Thymus (tissue), 11 donors: ENCODE measurements around the gene PPA1. TPM values are rescaled to one million over a fixed set of nuclear protein-coding genes. Genes with fewer than 3 reads are reported as not detected.
"Not testable (repeated sequence)": the region's sequence is repeated elsewhere in the genome, so short reads cannot be mapped to it uniquely, and the experiment has no call there.

Experiments
- DNase-seq, 9 donors: peaks; one replicate each; pipeline ENCODE4 v3.0.0-alpha.2; 2013; ENCODE audit warnings: low spot score in 9 of 9, low read depth in 6 of 9, missing footprints in 1 of 9
- H3K27ac ChIP-seq, 2 donors: one replicate each; pipeline ENCODE4 v1.5.1; 2013; ENCODE audit warnings: control low read depth in 1 of 2, low read depth in 1 of 2, low read length in 1 of 2, mild to moderate bottlenecking in 1 of 2, moderate library complexity in 1 of 2
- H3K27me3 ChIP-seq, 2 donors: one replicate each; pipeline ENCODE4 v1.5.1; 2013; ENCODE audit warnings: low read length in 1 of 2; ENCODE audit not compliant: control insufficient read depth in 2 of 2, insufficient read depth in 1 of 2
- H3K36me3 ChIP-seq, 2 donors: one replicate each; pipeline ENCODE4 v1.5.1; 2013; ENCODE audit warnings: low read length in 1 of 2, mild to moderate bottlenecking in 1 of 2, moderate library complexity in 1 of 2; ENCODE audit not compliant: control insufficient read depth in 2 of 2, insufficient read depth in 2 of 2
- H3K4me1 ChIP-seq, 2 donors: one replicate each; pipeline ENCODE4 v1.5.1; 2013; ENCODE audit warnings: low read length in 2 of 2; ENCODE audit not compliant: control insufficient read depth in 2 of 2, insufficient read depth in 2 of 2
- H3K4me3 ChIP-seq, 2 donors: one replicate each; pipeline ENCODE4 v1.5.1; 2013; ENCODE audit warnings: low read length in 2 of 2, control low read depth in 1 of 2, mild to moderate bottlenecking in 1 of 2
- H3K9me3 ChIP-seq, 2 donors: one replicate each; pipeline ENCODE4 v1.5.1; 2013; ENCODE audit warnings: low read length in 1 of 2, mild to moderate bottlenecking in 1 of 2; ENCODE audit not compliant: control insufficient read depth in 2 of 2, insufficient read depth in 1 of 2
- WGBS: extraction: QIAGEN DNeasy Blood & Tissue Kit; methylation state at CpG from one replicate; pipeline ENCODE4 v1.1.7; 2013; 5-methylcytosine and 5-hydroxymethylcytosine counted together
- polyA plus RNA-seq: library from polyadenylated mRNA; stranded (reverse); fragments of 200-250 nt; gene quantifications from one replicate; pipeline ENCODE4 v1.2.3, GENCODE V29; 2013
- total RNA-seq: library from RNA; stranded (reverse); fragments of 120-200 nt; gene quantifications from one replicate; pipeline ENCODE4 v1.2.4, GENCODE V29; 2013
- donor health status: healthy.

PPA1 gene
- total and polyA plus RNA-seq, 2 donors = 150 to 199 TPM

GRCh38 chr10:70190102-70190501 is 43.1 kb downstream of the PPA1 start:
- no peak for DNase-seq
- no peaks in the 10 kb centered on the region for H3K4me1 ChIP-seq
- 98% methylated on average over 8 of the region's 8 CpGs for WGBS
- H3K36me3 ChIP-seq = no peaks in the 10 kb centered on the region
- H3K9me3 ChIP-seq = no peaks in the 10 kb centered on the region
- H3K27ac ChIP-seq = no peak overlapping the region
- H3K27me3 ChIP-seq = no peaks in the 10 kb centered on the region
- no peak overlapping the region for H3K4me3 ChIP-seq

GRCh38 chr10:70188768-70189167 is 44.5 kb downstream of the PPA1 start:
- Histone ChIP-seq H3K36me3 (no peaks in the 10 kb centered on the region), H3K27me3 (peaks cover 0 to under 1% of the 10 kb centered on the region in 2 donors), H3K4me1 (no peaks in the 10 kb centered on the region), H3K27ac (no peak overlapping the region), H3K4me3 (no peak overlapping the region), H3K9me3 (no peaks in the 10 kb centered on the region)
- no peak for DNase-seq
- 98% methylated on average over 1 of the region's 1 CpG for WGBS

- Histone ChIP-seq H3K4me1 (no peaks in the 10 kb centered on the region), H3K9me3 (no peaks in the 10 kb centered on the region), H3K27me3 (peaks cover 0 to 2% of the 10 kb centered on the region in 2 donors), H3K27ac (no peak overlapping the region), H3K4me3 (no peak overlapping the region), H3K36me3 (no peaks in the 10 kb centered on the region)
- no peak for DNase-seq
- 97% methylated on average over 3 of the region's 3 CpGs for WGBS
Measured at GRCh38 chr10:70186571-70186970, 46.7 kb downstream of the PPA1 start.

GRCh38 chr10:70186090-70186489 is 47.1 kb downstream of the PPA1 start:
- no peak for DNase-seq
- WGBS = 93% methylated on average over 5 of the region's 5 CpGs
- Histone ChIP-seq H3K4me3 (no peak overlapping the region), H3K27ac (no peak overlapping the region), H3K9me3 (no peaks in the 10 kb centered on the region), H3K36me3 (no peaks in the 10 kb centered on the region), H3K27me3 (peaks cover 0 to 2% of the 10 kb centered on the region in 2 donors), H3K4me1 (no peaks in the 10 kb centered on the region)

- WGBS = 94% methylated on average over 2 of the region's 2 CpGs
Measured at GRCh38 chr10:70183304-70183703, 49.9 kb downstream of the PPA1 start.

GRCh38 chr10:70179209-70179608 is 54.0 kb downstream of the PPA1 start:
- H3K27me3 ChIP-seq, DNase-seq, H3K4me1 ChIP-seq, H3K27ac ChIP-seq, H3K36me3 ChIP-seq, H3K4me3 ChIP-seq, H3K9me3 ChIP-seq: not testable (repeated sequence)
- WGBS = 98% methylated on average over 8 of the region's 8 CpGs

More at GRCh38 chr10:70183304-70183703, 49.9 kb downstream of the PPA1 start:
- Histone ChIP-seq H3K27me3 (peaks cover 2% of the 10 kb centered on the region in 2 donors), H3K9me3 (peaks cover 0 to 1% of the 10 kb centered on the region in 2 donors), H3K36me3 (no peaks in the 10 kb centered on the region), H3K4me1 (no peaks in the 10 kb centered on the region), H3K4me3 (no peak overlapping the region), H3K27ac (no peak overlapping the region)
- DNase-seq = no peak

GRCh38 chr10:70178139-70178725 is 55.0 kb downstream of the PPA1 start:
- Histone ChIP-seq H3K27me3 (peaks cover 0 to 4% of the 10 kb centered on the region in 2 donors), H3K36me3 (no peaks in the 10 kb centered on the region), H3K4me1 (peaks cover 0 to 8% of the 10 kb centered on the region in 2 donors), H3K4me3 (no peak overlapping the region), H3K9me3 (peaks cover 0 to 1% of the 10 kb centered on the region in 2 donors), H3K27ac (no peak overlapping the region)
- 98% methylated on average over 4 of the region's 4 CpGs for WGBS
- no peak for DNase-seq

GRCh38 chr10:70176441-70176840 is 56.8 kb downstream of the PPA1 start:
- H3K9me3 ChIP-seq = peaks cover 0 to 1% of the 10 kb centered on the region in 2 donors
- DNase-seq = no peak
- H3K36me3 ChIP-seq = no peaks in the 10 kb centered on the region
- H3K27ac ChIP-seq = no peak overlapping the region
- peaks cover 0 to 8% of the 10 kb centered on the region in 2 donors for H3K4me1 ChIP-seq
- no peak overlapping the region for H3K4me3 ChIP-seq
- 83% methylated on average over 6 of the region's 6 CpGs for WGBS
- peaks cover 0 to 4% of the 10 kb centered on the region in 2 donors for H3K27me3 ChIP-seq

GRCh38 chr10:70175516-70175915 is 57.7 kb downstream of the PPA1 start:
- no peak for DNase-seq
- no peaks in the 10 kb centered on the region for H3K36me3 ChIP-seq
- no peak overlapping the region for H3K27ac ChIP-seq
- no peak overlapping the region for H3K4me3 ChIP-seq
- H3K27me3 ChIP-seq = peaks cover 0 to 4% of the 10 kb centered on the region in 2 donors
- H3K4me1 ChIP-seq = peaks cover 3 to 8% of the 10 kb centered on the region in 2 donors
- 95% methylated on average over 3 of the region's 3 CpGs for WGBS
- peaks cover 0 to 1% of the 10 kb centered on the region in 2 donors for H3K9me3 ChIP-seq
